ENCODE results near the gene MYO7B. TPM values are rescaled to one million over a fixed set of nuclear protein-coding genes. Genes with fewer than 3 reads are reported as not detected.

Gene MYO7B
- total and polyA plus RNA-seq, 7 experiments from 2014 or later, result 0.29 to 5.9 (median 1.3) TPM; not detected in 4

GRCh38 chr2:127658641-127659407 is 123.3 kb downstream of the MYO7B start:
- Mint-ChIP-seq H3K4me3 (no peak overlapping the region), H3K4me1 (peaks cover 0 to 7% (median 0%) of the 10 kb centered on the region in 7 donors), H3K36me3 (no peaks in the 10 kb centered on the region), H3K27me3 (peaks cover 16 to 29% (median 25%) of the 10 kb centered on the region in 5 donors), H3K9me3 (peaks cover 0 to 1% (median 0%) of the 10 kb centered on the region in 11 donors), H3K27ac (no peak overlapping the region)
- H3K4me3 ChIP-seq (ENCODE audit: low read length), result no peak overlapping the region
- H3K27ac ChIP-seq (ENCODE audit: low read depth, low read length), result no peak overlapping the region
- no peak for DNase-seq
- H3K9me3 ChIP-seq (ENCODE audit: control insufficient read depth in 2 of 3, low read length in 3 of 3), result no peaks in the 10 kb centered on the region
- ChIA-PET POLR2A (no interaction called here), CTCF (no interaction called here)
- intact Hi-C loops (cut with micrococcal nuclease), result no loop called here
- H3K4me1 ChIP-seq (ENCODE audit: control insufficient read depth in 2 of 2, insufficient read depth in 2 of 2, low read length in 2 of 2), result no peaks in the 10 kb centered on the region
- ATAC-seq, result no peak
- no peaks in the 10 kb centered on the region for H3K27me3 ChIP-seq (ENCODE audit: control insufficient read depth in 2 of 2, insufficient read depth in 2 of 2, low read length in 2 of 2)
- H3K36me3 ChIP-seq (ENCODE audit: control insufficient read depth in 2 of 3, insufficient read depth in 3 of 3, low read length in 3 of 3), result no peaks in the 10 kb centered on the region

- intact Hi-C loops (cut with micrococcal nuclease), result no loop called here
- no peaks in the 10 kb centered on the region for H3K36me3 ChIP-seq (ENCODE audit: control insufficient read depth in 2 of 3, insufficient read depth in 3 of 3, low read length in 3 of 3)
- H3K27ac ChIP-seq (ENCODE audit: low read depth, low read length), result no peak overlapping the region
- Mint-ChIP-seq H3K4me1 (peaks cover 0 to 7% (median 0%) of the 10 kb centered on the region in 7 donors), H3K4me3 (no peak overlapping the region), H3K27ac (peak overlapping the region in 1 of 9 donors; percentile 38), H3K36me3 (no peaks in the 10 kb centered on the region), H3K9me3 (peaks cover 0 to 1% (median 0%) of the 10 kb centered on the region in 11 donors), H3K27me3 (peaks cover 17 to 31% (median 26%) of the 10 kb centered on the region in 5 donors)
- H3K9me3 ChIP-seq (ENCODE audit: control insufficient read depth in 2 of 3, low read length in 3 of 3), result no peaks in the 10 kb centered on the region
- CTCF ChIA-PET, result no interaction called here
- no peak for DNase-seq
- ATAC-seq, result peak; percentile 21
- H3K4me1 ChIP-seq (ENCODE audit: control insufficient read depth in 2 of 2, insufficient read depth in 2 of 2, low read length in 2 of 2), result no peaks in the 10 kb centered on the region
- H3K4me3 ChIP-seq (ENCODE audit: low read length), result no peak overlapping the region
- POLR2A ChIA-PET, result no interaction called here
- no peaks in the 10 kb centered on the region for H3K27me3 ChIP-seq (ENCODE audit: control insufficient read depth in 2 of 2, insufficient read depth in 2 of 2, low read length in 2 of 2)
Measured at GRCh38 chr2:127659408-127660290, 124.2 kb downstream of the MYO7B start.

- peaks cover 0 to 7% (median 0%) of the 10 kb centered on the region in 7 donors for H3K4me1 Mint-ChIP-seq
- ChIA-PET POLR2A (no interaction called here), CTCF (no interaction called here)
- H3K4me3 Mint-ChIP-seq, result no peak overlapping the region
- ATAC-seq, result no peak
- DNase-seq, result no peak
- Histone ChIP-seq H3K27ac (ENCODE audit: low read depth, low read length) (no peak overlapping the region), H3K36me3 (ENCODE audit: control insufficient read depth in 2 of 3, insufficient read depth in 3 of 3, low read length in 3 of 3) (no peaks in the 10 kb centered on the region), H3K27me3 (ENCODE audit: control insufficient read depth in 2 of 2, insufficient read depth in 2 of 2, low read length in 2 of 2) (no peaks in the 10 kb centered on the region), H3K4me1 (ENCODE audit: control insufficient read depth in 2 of 2, insufficient read depth in 2 of 2, low read length in 2 of 2) (no peaks in the 10 kb centered on the region), H3K9me3 (ENCODE audit: control insufficient read depth in 2 of 3, low read length in 3 of 3) (no peaks in the 10 kb centered on the region), H3K4me3 (ENCODE audit: low read length) (no peak overlapping the region)
- H3K9me3 Mint-ChIP-seq, result peaks cover 0 to 1% (median 0%) of the 10 kb centered on the region in 11 donors
- peaks cover 23 to 37% (median 32%) of the 10 kb centered on the region in 5 donors for H3K27me3 Mint-ChIP-seq
- H3K36me3 Mint-ChIP-seq, result no peaks in the 10 kb centered on the region
- intact Hi-C loops (cut with micrococcal nuclease), result no loop called here
- peak overlapping the region in 1 of 9 donors; percentile 38 for H3K27ac Mint-ChIP-seq
Measured at GRCh38 chr2:127660291-127660578, 124.8 kb downstream of the MYO7B start.

- ATAC-seq (no peak), DNase-seq (no peak)
- peaks cover 0 to 1% (median 0%) of the 10 kb centered on the region in 11 donors for H3K9me3 Mint-ChIP-seq
- no peak overlapping the region for H3K4me3 Mint-ChIP-seq
- Histone ChIP-seq H3K36me3 (ENCODE audit: control insufficient read depth in 2 of 3, insufficient read depth in 3 of 3, low read length in 3 of 3) (no peaks in the 10 kb centered on the region), H3K4me3 (ENCODE audit: low read length) (no peak overlapping the region), H3K27me3 (ENCODE audit: control insufficient read depth in 2 of 2, insufficient read depth in 2 of 2, low read length in 2 of 2) (peaks cover 0 to 4% of the 10 kb centered on the region in 2 donors), H3K27ac (ENCODE audit: low read depth, low read length) (no peak overlapping the region), H3K4me1 (ENCODE audit: control insufficient read depth in 2 of 2, insufficient read depth in 2 of 2, low read length in 2 of 2) (no peaks in the 10 kb centered on the region), H3K9me3 (ENCODE audit: control insufficient read depth in 2 of 3, low read length in 3 of 3) (no peaks in the 10 kb centered on the region)
- peaks cover 0 to 6% (median 0%) of the 10 kb centered on the region in 7 donors for H3K4me1 Mint-ChIP-seq
- ChIA-PET POLR2A (no interaction called here), CTCF (no interaction called here)
- H3K36me3 Mint-ChIP-seq, result no peaks in the 10 kb centered on the region
- intact Hi-C loops (cut with micrococcal nuclease), result no loop called here
- no peak overlapping the region for H3K27ac Mint-ChIP-seq
- peaks cover 23 to 43% (median 41%) of the 10 kb centered on the region in 5 donors for H3K27me3 Mint-ChIP-seq
Measured at GRCh38 chr2:127661072-127661649, 125.7 kb downstream of the MYO7B start.

- Histone ChIP-seq H3K36me3 (ENCODE audit: control insufficient read depth in 2 of 3, insufficient read depth in 3 of 3, low read length in 3 of 3) (no peaks in the 10 kb centered on the region), H3K9me3 (ENCODE audit: control insufficient read depth in 2 of 3, low read length in 3 of 3) (no peaks in the 10 kb centered on the region), H3K4me1 (ENCODE audit: control insufficient read depth in 2 of 2, insufficient read depth in 2 of 2, low read length in 2 of 2) (no peaks in the 10 kb centered on the region), H3K27ac (ENCODE audit: low read depth, low read length) (no peak overlapping the region), H3K4me3 (ENCODE audit: low read length) (no peak overlapping the region), H3K27me3 (ENCODE audit: control insufficient read depth in 2 of 2, insufficient read depth in 2 of 2, low read length in 2 of 2) (peaks cover 0 to 4% of the 10 kb centered on the region in 2 donors)
- peaks cover 0 to 5% (median 0%) of the 10 kb centered on the region in 7 donors for H3K4me1 Mint-ChIP-seq
- no peak overlapping the region for H3K27ac Mint-ChIP-seq
- no peak overlapping the region for H3K4me3 Mint-ChIP-seq
- ATAC-seq (no peak), DNase-seq (no peak)
- intact Hi-C loops (cut with micrococcal nuclease), result no loop called here
- ChIA-PET POLR2A (no interaction called here), CTCF (no interaction called here)
- H3K9me3 Mint-ChIP-seq, result peaks cover 0 to 1% (median 0%) of the 10 kb centered on the region in 11 donors
- H3K27me3 Mint-ChIP-seq, result peaks cover 32 to 51% (median 50%) of the 10 kb centered on the region in 5 donors
- no peaks in the 10 kb centered on the region for H3K36me3 Mint-ChIP-seq
Measured at GRCh38 chr2:127661949-127662510, 126.5 kb downstream of the MYO7B start.

- no peak for ATAC-seq
Measured at GRCh38 chr2:127662937-127663565, 127.6 kb downstream of the MYO7B start.

More at GRCh38 chr2:127662937-127663565, 127.6 kb downstream of the MYO7B start:
- no peak for DNase-seq
- CTCF ChIA-PET, result no interaction called here
- POLR2A ChIA-PET, result no interaction called here
- Histone ChIP-seq H3K27ac (ENCODE audit: low read depth, low read length) (no peak overlapping the region), H3K9me3 (ENCODE audit: control insufficient read depth in 2 of 3, low read length in 3 of 3) (no peaks in the 10 kb centered on the region), H3K4me1 (ENCODE audit: control insufficient read depth in 2 of 2, insufficient read depth in 2 of 2, low read length in 2 of 2) (no peaks in the 10 kb centered on the region), H3K36me3 (ENCODE audit: control insufficient read depth in 2 of 3, insufficient read depth in 3 of 3, low read length in 3 of 3) (no peaks in the 10 kb centered on the region), H3K4me3 (ENCODE audit: low read length) (no peak overlapping the region), H3K27me3 (ENCODE audit: control insufficient read depth in 2 of 2, insufficient read depth in 2 of 2, low read length in 2 of 2) (peaks cover 0 to 4% of the 10 kb centered on the region in 2 donors)
- H3K36me3 Mint-ChIP-seq, result no peaks in the 10 kb centered on the region
- intact Hi-C loops (cut with micrococcal nuclease), result no loop called here
- no peak overlapping the region for H3K4me3 Mint-ChIP-seq
- peaks cover 0 to 1% (median 0%) of the 10 kb centered on the region in 11 donors for H3K9me3 Mint-ChIP-seq
- peaks cover 0 to 5% (median 0%) of the 10 kb centered on the region in 7 donors for H3K4me1 Mint-ChIP-seq
- peaks cover 33 to 59% (median 55%) of the 10 kb centered on the region in 5 donors for H3K27me3 Mint-ChIP-seq
- no peak overlapping the region for H3K27ac Mint-ChIP-seq
